ENCODE data around the gene HMOX2. TPM values are rescaled to one million over a fixed set of nuclear protein-coding genes. Genes with fewer than 3 reads are reported as not detected.
A peak's percentile ranks its signal among the peaks of the same experiment; 100 is the strongest.

Gene HMOX2
- total RNA-seq, 1 experiment from 2014 or later: 41.3 TPM

DNA sequence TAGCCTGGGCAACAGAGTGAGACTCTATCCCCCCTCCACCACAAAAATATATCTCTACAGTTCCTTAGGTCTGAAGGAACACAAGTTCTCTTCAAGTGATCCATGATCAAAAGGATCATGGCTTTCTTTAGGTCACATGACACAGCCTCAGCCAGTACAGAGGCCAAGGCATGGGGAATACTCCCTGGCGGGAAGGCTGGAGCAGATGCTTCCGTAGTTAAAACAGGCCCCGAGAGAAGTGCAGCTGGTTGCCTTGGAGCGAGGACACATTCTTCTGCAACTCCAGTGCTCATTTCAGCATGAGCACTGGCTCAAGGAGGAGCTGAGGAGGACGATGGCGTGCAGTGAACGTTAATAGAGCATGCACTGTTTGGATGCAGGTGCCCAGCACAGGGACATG, 48.9 kb downstream of the HMOX2 start:
- no peak for DNase-seq (ENCODE audit: low read depth)

DNA sequence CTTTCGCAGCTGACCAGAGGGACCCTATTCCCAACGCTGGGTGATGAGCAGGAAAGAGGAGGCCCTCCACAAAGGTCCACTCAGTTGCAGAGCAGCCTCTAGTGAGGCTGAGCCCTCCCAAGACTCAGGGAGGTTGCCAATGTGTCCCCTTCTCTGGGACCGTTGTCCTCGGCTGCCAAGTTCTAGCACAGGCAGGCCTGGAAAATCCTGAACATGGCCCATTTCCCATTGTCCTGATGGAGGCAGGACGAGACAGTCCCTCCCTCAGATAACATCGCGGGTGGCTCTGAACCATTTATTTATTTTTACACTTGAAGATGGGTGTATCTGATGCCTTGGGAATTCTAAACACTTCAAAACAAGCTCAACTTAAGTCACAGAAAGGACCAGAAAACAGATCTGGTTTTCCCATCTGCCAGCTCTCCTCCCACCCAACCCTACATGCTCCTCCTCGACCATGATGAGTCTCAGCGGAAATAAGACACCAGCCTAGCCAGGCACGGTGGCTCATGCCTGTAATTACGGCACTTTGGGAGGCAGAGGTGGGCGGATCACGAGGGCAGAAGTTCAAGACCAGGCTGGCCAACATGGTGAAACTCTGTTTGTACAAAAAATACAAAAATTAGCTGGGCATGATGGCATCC, 49.6 kb downstream of the HMOX2 start:
- peak; percentile 27 for DNase-seq (ENCODE audit: low read depth)

DNA sequence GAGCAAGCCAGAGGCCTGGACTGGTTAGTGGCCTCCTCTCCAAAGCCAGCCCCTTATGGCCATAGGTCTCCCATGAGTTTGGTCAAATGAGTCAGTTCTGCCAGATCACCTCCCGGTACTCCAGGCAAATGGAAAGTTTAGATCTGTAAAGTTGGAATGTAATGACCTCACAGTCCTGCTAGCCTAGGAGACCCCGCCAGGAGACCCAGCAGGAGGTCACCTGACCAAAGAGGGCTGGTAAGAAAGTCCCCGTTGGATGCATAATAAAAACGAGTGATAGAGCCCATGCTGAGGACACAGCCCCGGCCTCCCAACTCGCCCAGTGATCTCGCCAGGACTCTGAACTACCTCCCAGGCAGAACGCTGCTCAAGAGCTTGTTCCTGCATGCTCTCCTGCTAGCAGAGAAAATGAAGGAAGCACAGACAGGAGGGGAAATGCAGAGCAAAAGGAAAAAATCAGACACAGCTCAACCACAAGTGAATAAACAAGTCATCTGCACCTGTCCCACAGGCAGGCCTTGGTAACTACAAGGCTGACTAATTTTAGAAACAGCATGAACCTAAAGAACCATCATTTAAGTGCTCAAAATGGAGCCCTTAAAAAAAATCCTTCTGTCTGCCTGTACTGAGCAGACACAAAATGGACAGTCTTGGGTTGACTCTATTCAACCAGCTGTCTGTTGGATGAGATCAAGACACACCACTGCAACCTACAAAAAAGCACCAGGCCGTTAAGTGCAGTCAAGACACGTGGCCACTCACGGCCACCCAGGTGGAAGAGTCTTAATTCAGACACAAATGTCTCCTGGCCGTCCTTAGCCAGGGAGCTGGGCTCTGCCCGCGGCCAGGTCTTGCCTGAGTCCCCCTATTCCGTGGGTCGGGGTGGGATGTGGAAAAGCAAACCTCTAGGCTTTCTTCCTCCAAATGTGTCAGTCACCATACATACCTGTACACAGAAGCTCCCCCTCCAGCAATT, 53.2 kb downstream of the HMOX2 start:
- peak; percentile 30 for DNase-seq (ENCODE audit: low read depth)

DNA sequence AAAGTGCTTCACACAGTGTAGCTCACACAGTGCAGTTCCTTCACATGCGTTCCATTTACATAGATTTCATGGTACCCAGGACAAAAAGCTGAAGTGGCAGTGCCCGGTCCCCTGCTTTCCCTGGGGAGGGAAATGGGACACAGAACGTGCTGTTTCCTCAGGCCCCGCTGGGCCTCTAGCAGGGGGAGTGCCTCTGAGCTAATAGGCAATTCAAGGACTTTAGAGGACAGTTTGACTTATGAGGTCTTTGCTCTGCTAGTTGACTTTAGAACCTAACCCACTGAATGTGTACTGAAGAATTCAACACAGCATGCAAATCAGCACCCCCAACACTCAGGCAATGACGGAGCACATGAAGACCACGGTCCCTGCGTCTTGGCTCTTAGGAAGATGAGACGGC, 55.6 kb downstream of the HMOX2 start:
- no peak for DNase-seq (ENCODE audit: low read depth)

DNA sequence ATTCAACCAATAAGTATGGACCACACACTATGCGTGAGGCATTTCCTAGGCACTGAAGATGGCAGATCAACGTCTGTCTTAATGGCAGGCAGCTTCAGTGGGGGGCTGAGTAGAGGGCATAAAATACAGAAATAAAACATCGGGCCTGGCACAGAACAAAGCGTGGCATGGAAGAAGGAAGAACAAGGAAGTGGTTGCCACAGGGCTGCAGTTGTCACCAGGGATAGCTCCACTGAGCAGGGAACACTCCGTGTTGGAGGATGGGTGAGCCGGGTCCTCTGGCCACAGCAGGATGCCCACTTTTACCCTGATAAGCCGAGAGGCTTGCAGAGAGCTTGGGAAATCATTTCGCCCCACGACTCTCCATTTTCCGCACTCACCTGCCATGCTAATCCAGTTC, 56.0 kb downstream of the HMOX2 start:
- DNase-seq (ENCODE audit: low read depth): no peak

DNA sequence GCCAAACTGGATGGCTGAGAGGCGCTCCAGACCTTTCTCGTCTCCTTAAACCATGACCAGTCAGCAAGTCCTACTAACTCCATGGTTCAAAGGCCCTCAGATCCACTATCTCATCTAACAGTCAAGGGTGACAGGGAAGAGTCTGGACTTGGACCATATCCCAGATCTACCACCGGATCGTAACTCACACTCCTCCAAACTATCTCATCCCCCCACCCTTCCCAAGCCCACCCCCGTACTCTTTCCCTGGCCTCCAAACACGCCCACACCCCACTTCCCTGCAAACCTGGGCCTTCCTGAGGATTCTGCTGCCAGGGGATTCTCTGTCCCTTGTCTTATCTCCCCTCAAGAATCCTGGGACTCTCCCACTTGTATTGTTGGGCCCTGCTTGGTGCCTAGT, 57.3 kb downstream of the HMOX2 start:
- no peak for DNase-seq (ENCODE audit: low read depth)

DNA sequence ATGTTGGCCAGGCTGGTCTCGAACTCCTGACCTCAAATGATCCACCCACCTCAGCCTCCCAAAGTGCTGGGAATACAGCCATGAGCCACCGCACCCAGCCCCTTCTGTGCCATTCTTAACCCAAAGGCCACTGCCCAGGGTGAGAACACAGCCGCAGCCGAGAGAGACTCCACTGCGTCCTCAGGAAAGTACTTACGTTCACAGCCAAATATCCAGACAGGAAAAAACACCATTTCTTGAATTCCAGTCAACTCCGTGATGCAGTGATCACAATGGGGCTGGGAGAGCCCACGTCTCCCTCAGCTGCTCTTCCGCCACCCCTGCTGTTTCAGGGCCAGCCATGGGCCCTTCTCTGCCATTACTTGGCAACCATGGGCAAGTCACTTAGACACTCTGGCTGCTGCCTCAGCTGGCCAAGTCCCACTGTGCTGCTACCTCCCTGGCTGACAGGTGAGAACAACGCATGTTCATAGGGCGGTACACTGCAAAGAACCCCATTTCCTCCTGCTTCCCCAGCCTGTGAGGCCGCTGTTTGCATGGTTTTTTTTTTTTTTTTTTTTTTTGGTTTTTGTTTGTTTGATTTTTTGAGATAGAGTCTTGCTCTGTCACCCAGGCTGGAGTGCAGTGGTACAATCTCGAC, 58.1 kb downstream of the HMOX2 start:
- DNase-seq (ENCODE audit: low read depth): no peak

DNA sequence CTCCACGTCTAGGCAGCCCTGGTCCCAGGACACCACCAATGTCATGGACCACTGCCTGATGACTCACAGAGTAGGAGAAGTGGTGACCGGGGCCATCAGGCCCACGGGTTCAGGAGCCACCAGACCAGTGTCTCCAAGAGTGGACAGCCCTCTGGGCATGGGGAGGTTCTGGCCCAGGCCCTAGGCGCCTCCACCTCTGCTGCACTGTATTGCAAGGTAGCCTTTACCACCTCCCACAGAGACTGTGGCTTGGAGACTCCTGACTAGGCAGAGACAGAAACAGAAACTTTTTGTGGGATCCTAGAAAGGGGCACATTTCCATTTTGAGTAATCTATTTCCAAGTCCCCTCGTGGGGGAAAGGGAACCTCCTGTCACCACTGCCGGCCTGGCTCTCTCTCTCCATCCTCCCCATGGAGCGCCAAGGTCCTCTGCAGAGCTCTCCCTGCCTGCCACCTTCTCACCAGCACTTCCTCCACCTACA, 59.5 kb downstream of the HMOX2 start:
- DNase-seq (ENCODE audit: low read depth): no peak

DNA sequence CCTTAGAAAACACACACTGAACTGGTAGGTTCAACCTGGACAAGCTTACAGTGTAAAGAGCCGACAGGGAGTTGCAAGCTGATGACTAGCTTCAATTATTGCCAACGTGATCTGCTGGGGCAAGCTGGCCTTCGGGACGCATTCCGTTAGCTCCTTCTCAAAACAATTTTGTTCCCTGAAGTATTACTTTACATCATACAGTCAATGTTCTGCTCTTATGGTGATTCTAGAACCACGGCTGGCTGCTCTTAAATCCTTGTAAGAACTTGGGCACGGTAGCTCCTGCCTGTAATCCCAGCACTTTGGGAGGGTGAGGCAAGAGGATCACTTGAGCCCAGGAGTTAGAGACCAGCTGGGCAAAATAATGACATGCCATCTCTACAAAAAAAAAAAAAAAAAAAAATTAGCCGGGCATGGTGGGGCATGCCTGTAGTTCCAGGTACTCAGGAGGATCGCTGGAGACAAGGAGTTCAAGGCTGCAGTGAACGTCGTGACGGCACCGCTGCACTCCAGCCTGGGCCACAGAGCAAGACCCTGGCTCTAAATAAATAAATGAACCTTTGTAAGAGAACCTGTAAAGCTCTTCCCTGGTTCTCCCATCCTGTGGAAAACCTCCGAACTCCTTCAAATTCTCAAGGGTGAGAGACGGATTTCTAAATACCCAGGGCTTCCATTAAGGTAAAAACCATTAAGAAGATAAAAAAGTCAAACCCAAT, 60.4 kb downstream of the HMOX2 start:
- DNase-seq (ENCODE audit: low read depth): no peak

DNA sequence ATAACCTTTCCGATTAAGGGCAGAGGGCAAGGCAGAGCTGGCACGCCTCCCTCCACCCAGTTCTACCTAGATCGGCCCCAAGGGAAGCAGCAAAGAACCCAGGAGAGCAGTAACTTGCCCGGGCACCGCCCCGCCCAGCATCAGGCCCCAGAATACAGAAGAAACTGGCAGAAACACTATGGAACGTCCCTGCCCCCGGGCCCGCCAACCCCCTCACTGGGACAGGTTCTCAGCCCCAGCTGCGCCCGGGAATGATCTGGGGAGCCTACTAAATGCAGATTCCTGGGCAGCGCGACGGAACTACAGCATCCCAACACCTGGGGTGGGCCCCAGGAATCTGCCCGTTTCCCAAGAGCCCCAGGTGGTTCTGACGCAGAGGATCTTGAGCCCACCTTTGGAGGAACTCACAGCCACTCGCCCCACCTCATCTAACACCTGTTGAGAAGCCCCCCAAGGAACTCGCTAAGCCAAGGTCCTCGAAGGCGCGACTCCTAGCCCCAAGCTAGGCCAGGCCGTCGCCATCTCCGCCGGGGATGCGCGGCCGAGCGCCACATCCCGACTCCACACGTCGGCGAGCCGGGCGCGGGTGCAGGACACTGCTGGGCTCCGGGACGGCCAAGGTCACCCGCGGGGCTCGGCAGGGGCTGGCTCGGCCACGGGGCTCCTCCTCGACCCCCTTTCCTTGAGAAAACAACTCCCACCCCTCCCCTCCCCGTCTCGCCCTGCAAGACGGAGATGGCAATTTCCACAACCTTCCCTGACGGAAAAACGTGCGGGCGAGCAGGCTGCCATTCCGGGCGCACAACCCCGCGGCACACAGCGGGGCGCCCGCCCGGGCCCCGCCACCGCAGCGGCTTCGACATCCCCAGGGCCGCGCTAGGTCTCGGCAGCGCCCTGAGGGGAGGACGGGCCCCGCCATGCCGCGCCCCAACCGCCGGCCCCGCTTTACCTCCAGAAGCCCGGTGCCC, 61.5 kb downstream of the HMOX2 start:
- DNase-seq (ENCODE audit: low read depth): peak; percentile 12

DNA sequence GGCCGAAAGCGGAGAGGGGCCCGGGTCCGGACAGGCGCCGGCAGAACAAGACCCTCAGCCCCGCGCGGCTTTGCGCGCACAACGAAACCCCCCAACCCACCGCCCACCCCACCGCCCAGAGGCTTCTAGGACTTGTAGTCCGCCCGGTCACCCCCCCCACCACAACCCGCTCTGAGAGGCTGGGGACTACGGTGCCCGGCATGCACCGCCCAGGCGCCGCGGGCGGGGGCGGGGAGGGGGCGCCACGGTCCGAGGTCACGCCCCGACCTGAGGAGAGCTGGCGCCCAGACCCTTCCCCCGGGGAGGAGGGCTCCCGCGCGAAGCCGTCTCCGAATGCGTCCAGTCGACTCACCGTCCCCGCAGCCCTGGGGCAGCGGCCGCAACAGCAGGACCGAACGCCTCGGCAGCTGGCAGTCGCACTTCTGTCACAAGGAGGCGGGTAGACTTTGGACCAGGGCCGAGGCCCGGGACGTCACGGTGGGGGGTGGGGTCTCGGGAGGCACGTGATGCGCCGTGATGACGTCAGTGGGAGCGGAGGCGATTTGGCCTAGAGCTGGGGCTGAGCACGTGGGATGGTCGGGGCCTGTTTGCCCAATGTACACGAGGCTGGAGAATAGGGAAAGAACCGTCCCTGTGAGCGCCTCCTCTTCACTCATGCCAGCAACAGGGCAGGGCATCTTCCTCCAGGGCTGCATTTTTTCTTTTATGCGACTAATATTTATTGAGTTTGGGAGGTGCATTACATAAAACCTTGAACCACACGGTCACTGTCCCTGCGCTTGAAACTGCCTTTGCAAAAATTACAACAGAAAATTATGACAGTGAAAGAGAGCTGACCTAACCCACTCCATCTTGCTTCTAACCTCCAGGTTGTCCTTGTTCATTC, 62.4 kb downstream of the HMOX2 start, which contains the start of gene CDIP1:
CDIP1 (minus strand) TSS at position 424 of the 886 bp plus-strand sequence. CDS start 24,643 bp downstream, outside the sequence.
- DNase-seq (ENCODE audit: low read depth): peak; percentile 96

DNA sequence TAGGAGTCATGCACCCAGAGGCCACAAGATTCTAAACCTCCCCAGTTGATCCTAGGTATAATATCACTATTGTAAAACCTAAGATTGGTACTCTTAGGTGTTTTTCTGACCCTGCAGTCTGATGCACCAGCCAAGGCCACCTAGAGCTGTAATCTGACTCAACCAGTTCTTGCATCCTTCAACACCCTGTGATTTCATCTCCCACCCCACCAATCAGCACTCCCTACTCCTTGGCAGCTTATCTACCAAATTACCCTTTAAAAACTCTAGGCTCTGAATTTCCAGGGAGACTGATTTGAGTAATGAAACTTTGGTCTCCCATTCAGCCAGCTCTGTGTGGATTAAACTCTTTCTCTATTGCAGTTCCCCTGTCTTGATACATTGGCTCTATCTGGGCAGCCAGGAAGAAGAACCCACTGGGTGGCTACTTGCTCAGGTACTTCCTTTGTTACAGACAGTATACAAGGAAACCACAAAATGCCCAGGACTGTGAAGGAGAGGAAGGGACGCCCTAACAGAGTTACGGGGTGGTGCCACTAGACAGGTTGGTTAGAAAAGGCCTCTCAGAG, 63.6 kb downstream of the HMOX2 start:
- DNase-seq (ENCODE audit: low read depth): no peak

DNA sequence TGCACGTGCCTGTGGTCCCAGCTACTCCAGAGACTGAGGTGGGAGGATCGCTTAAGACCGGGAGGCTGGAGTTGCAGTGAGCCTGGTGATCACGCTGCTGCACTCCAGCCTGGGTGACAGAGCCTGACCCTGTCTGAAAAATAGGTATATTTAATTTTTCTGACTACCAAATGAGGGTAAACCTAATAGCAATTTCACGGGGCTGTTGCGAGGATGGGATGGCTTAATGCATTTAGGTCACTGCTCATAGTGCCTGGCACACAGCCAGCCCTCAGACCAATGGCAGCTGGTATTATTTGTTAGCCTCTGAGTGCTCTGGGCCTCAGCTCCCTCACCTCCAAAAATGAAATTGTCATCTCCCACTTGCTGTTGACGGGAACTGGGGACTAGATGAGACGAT, 68.3 kb downstream of the HMOX2 start:
- no peak for DNase-seq (ENCODE audit: low read depth)

DNA sequence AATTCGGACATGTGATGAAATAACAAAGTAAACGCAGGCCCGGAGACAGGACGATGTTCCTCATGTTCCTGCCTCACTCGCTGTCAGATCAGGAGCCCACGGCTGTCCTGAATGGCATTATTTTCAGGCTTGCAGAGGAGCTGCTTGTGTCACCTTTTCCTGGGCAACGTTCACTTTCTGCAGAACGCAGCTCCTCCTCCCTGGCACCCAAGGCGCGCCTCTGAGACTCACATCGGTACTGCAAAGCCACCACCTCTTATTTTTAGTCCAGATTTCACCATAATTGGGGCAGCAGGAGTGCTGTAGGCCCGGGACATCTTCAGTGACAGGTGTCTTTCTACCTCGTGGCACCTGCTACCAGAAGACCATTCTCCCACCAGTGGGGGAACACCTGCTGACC, 71.9 kb downstream of the HMOX2 start:
- no peak for DNase-seq (ENCODE audit: low read depth)

DNA sequence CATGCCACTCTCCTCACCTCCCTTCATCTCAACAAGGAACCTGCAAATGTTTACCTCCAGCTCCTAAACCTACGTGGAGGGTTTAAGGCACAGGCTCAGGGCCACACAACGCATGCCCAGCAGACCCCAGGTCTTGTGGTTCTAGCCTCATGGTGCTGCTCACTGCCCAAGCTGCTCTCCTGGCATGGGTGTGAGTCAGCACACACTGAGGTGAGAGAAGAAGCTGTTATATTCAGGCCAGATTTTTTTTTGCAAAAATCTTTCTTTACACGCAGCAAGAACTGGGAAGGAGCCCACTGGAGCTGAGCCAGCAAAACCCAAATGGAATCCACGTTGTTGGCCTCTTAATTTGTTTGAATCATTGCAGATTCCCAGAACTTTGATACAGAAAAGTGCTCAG, 74.4 kb downstream of the HMOX2 start:
- DNase-seq (ENCODE audit: low read depth): peak; percentile 7

DNA sequence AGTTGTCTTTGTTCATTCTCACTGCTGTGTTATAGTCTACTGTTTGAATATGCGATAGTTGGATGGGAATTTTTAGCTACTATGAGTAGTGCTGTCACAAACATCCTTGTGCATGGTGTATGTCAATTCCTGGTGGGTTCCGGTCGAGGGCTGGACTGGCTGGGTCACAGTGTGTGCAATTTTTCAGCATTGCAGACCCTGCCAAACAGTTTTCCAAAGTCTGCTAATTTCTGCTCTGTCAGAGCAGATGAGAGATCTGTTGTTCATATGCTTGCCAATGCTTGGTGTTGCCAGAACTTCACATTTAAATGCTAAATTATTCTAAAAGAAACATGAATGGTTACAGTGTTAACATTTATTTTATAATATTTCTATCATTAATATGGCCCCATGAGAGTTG, 76.3 kb downstream of the HMOX2 start:
- no peak for DNase-seq (ENCODE audit: low read depth)

DNA sequence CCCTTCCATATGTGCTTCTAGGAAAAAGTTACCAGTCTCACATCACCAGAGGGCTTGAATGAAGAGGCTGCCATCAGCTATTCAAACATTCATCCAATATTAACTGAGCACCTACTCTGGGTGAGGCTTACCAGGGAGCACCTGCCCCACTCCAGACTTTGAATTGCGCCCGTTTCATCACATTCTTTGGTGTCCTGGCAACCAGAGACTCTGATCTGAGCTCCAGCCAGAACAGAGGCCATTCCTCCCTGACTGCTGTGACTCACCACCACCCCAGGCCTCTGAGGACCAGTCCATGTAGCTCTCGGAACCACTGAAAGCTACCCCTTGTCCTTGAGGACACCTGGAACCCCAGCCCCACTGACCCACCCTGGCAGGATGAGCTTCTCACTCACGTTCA, 79.9 kb downstream of the HMOX2 start, which contains the start of gene C16orf96:
C16orf96 (plus strand) TSS at position 229 of the 400 bp plus-strand sequence; CDS start at position 379, 150 bp downstream.
- DNase-seq (ENCODE audit: low read depth): no peak

DNA sequence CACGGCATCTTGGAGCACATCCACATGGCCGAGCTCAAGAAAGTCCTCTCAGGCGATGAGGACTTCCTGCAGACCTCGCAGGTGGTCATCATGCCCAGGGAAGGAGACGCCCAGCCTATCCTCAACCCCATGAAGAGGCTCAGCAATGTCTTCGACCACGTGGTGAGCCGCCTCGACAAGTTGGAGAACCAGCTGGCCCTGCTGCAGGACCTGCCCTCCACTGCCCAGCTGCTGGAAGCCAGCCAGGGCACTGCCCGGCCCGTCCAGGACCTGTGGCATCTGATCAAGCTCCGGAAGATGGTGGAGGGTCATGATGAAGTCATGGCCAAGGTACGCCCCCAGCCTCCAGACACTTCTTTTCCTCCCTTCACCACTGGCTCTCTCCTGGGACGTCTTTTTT, 80.4 kb downstream of the HMOX2 start:
- DNase-seq (ENCODE audit: low read depth): no peak

DNA sequence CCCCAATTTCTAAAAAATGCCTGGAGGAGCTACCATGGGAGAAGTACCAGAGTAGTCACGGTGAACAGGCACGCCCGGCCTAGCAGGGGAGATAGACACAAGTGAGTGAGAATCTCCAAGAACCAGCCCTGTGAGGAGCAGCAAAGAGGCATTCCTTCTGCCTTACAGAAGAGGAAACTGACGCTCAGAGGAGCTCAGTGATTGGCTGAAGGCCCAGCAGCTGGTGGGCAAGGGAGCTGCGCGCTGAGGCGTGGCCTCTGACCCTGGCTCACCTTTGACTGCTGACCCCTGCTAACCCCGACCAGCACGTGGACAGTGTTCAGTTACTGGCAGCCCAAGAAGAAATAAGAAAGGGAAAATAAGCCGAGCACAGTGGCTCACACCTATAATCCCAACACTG, 81.8 kb downstream of the HMOX2 start:
- DNase-seq (ENCODE audit: low read depth): no peak

All from Daoy (cell line).